Measurements from ENCODE around the gene KCNMB1. TPM values are rescaled to one million over a fixed set of nuclear protein-coding genes. Genes with fewer than 3 reads are reported as not detected.

Gene KCNMB1
- total and polyA plus RNA-seq, 2 of the 13 experiments (the other 11 are each of a cell fraction or from before 2014, with no cell fraction given), result not detected

DNA sequence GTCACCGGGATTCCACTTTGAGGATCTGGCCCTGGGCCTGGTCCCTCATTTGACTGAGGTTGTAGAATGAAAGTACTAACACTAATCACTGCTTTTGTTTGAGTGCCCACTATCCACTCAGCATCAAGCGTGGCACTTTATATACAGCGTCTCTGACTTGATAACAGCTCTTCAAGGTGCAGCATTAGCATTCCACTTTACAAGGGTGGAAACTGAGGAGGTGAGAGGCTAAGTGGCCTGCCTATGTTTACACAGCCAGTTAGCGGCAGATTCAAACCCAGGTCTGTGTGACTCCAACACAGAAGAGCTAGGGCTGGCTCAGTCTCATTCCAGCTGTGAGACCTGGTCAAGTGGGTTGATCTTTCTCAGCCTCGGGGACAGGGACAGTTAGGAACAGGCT lies 5.9 kb downstream of the KCNMB1 start:
- H3K9me3 ChIP-seq (ENCODE audit: low read length), result no peaks in the 10 kb centered on the region
- H3K27me3 ChIP-seq (ENCODE audit: control insufficient read depth in 1 of 2, insufficient read depth in 2 of 2, low read length in 2 of 2), result peaks cover 1 to 23% of the 10 kb centered on the region in 2 experiments; a peak in 3 of 5 replicates
- no peak for FAIRE-seq
- POLR2A ChIA-PET, result no interaction called here
- CTCF ChIA-PET (ENCODE audit: low intra/inter-chr PET ratio, low total read pairs), result no interaction called here
- 0% methylated on average over 1 of the region's 5 CpGs for WGBS (ENCODE audit: low lambda C conversion rate)
- H3K4me3 ChIP-seq (replicated peaks in 1 of 3; ENCODE audit: insufficient read depth in 1 of 3, low read depth in 2 of 3, low read length in 3 of 3), result no peak overlapping the region
- ATAC-seq, result no peak
- no peak overlapping the region for H3K4me2 ChIP-seq (ENCODE audit: low read depth, low read length)
- intact Hi-C loops (cut with micrococcal nuclease; ENCODE audit: unreplicated experiment) (no loop called here), in situ Hi-C loops (cut with HindIII; ENCODE audit: extremely low pct_ligation_motif_present, low pct_unique_long_range_greater_than_20kb) (no loop called here)
- H3K9ac ChIP-seq (ENCODE audit: insufficient read depth, low read depth, low read length), result no peak overlapping the region
- no peak overlapping the region for H2AFZ ChIP-seq (ENCODE audit: low read length)
- TF ChIP-seq ISX (CRISPR knock-in tag; conservative IDR thresholded peaks at IDR 0.05) (no peak), ZNF230 (CRISPR knock-in tag; IDR thresholded peaks at IDR 0.05) (no peak), THYN1 (CRISPR knock-in tag; IDR thresholded peaks at IDR 0.05; ENCODE audit: borderline replicate concordance, low read depth) (no peak), MYNN (CRISPR knock-in tag; IDR thresholded peaks at IDR 0.05; ENCODE audit: low read depth) (no peak), RBFOX2 (IDR thresholded peaks at IDR 0.05; ENCODE audit: low read depth, low read length) (no peak), ZNF234 (CRISPR knock-in tag; conservative IDR thresholded peaks at IDR 0.05) (no peak)
- TF ChIP-seq, protein P1, sequence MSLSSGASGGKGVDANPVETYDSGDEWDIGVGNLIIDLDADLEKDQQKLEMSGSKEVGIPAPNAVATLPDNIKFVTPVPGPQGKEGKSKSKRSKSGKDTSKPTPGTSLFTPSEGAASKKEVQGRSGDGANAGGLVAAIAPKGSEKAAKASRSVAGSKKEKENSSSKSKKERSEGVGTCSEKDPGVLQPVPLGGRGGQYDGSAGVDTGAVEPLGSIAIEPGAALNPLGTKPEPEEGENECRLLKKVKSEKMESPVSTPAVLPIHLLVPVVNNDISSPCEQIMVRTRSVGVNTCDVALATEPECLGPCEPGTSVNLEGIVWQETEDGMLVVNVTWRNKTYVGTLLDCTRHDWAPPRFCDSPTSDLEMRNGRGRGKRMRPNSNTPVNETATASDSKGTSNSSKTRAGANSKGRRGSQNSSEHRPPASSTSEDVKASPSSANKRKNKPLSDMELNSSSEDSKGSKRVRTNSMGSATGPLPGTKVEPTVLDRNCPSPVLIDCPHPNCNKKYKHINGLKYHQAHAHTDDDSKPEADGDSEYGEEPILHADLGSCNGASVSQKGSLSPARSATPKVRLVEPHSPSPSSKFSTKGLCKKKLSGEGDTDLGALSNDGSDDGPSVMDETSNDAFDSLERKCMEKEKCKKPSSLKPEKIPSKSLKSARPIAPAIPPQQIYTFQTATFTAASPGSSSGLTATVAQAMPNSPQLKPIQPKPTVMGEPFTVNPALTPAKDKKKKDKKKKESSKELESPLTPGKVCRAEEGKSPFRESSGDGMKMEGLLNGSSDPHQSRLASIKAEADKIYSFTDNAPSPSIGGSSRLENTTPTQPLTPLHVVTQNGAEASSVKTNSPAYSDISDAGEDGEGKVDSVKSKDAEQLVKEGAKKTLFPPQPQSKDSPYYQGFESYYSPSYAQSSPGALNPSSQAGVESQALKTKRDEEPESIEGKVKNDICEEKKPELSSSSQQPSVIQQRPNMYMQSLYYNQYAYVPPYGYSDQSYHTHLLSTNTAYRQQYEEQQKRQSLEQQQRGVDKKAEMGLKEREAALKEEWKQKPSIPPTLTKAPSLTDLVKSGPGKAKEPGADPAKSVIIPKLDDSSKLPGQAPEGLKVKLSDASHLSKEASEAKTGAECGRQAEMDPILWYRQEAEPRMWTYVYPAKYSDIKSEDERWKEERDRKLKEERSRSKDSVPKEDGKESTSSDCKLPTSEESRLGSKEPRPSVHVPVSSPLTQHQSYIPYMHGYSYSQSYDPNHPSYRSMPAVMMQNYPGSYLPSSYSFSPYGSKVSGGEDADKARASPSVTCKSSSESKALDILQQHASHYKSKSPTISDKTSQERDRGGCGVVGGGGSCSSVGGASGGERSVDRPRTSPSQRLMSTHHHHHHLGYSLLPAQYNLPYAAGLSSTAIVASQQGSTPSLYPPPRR (CRISPR knock-in tag; IDR thresholded peaks at IDR 0.05; ENCODE audit: borderline replicate concordance), result no peak
- BruUV-seq (replicated peaks), result no TSS peak
- no peaks in the 10 kb centered on the region for H3K79me2 ChIP-seq (ENCODE audit: insufficient read depth, low read length)
- no peak for DNase-seq (ENCODE audit: low spot score)
- no peak overlapping the region for H3K27ac ChIP-seq (ENCODE audit: extremely low read length, insufficient read depth, low read length)
- no peaks in the 10 kb centered on the region for H3K4me1 ChIP-seq (ENCODE audit: insufficient read depth, low read length)
- H3K36me3 ChIP-seq (replicated peaks in 1 of 2; ENCODE audit: control insufficient read depth in 1 of 2, insufficient read depth in 2 of 2, low read length in 2 of 2), result no peaks in the 10 kb centered on the region
- H4K20me1 ChIP-seq (ENCODE audit: insufficient read depth, low read length), result no peaks in the 10 kb centered on the region
